Esophagus (tissue), 2 donors: ENCODE results near the gene SETD1B. TPM values are rescaled to one million over a fixed set of nuclear protein-coding genes. Genes with fewer than 3 reads are reported as not detected.

Experiments
- polyA plus RNA-seq, 2 donors: library from polyadenylated mRNA; stranded (reverse); fragments of 200-250 nt; gene quantifications; one replicate each; pipeline ENCODE4 v1.2.3, GENCODE V29; 2013
- donor health status: healthy with polysubstance abuse.
- donor health status: Bipolar disorder and iron deficiency.

Gene SETD1B
- polyA plus RNA-seq, 2 donors: 7.7 to 12.8 TPM

Other genes with a start within 250 kb of the SETD1B start
- gene KDM2B, start 223.0 kb upstream of the SETD1B start, polyA plus RNA-seq: 10 to 100 TPM; 15.7 to 23.5 TPM
- 1 to 10 TPM; 2.4 to 9.5 TPM for gene ORAI1, start 177.5 kb upstream of the SETD1B start, polyA plus RNA-seq
- gene MORN3, start 134.4 kb upstream of the SETD1B start, polyA plus RNA-seq: under 1 TPM; 0.12 to 0.13 TPM
- 1 to 10 TPM; 1.9 to 5.1 TPM for gene TMEM120B, start 91.3 kb upstream of the SETD1B start, polyA plus RNA-seq
- 1 to 10 TPM; 5.8 to 6.4 TPM for gene RHOF, start 10.3 kb upstream of the SETD1B start, polyA plus RNA-seq
- under 1 TPM; 0.29 to 0.31 TPM for gene HPD, start 54.9 kb downstream of the SETD1B start, polyA plus RNA-seq
- gene PSMD9, start 84.8 kb downstream of the SETD1B start, polyA plus RNA-seq: 10 to 100 TPM; 18.3 to 88.2 TPM
- under 1 TPM; 0.33 to 0.42 TPM for gene CFAP251, start 114.6 kb downstream of the SETD1B start, polyA plus RNA-seq
- gene BCL7A, start 217.9 kb downstream of the SETD1B start, polyA plus RNA-seq: 1 to 10 TPM; 1.0 to 2.1 TPM